ENCODE data around the gene ABCA3.

- no peak for TF ChIP-seq CTCF (IDR thresholded peaks at IDR 0.05)
- no peak for TF ChIP-seq EP300 (IDR thresholded peaks at IDR 0.05)
Measured at GRCh38 chr16:2243031-2243528, 97.4 kb downstream of the ABCA3 start.
